ENCODE results near the gene CPA2.
"Not testable (repeated sequence)": the region's sequence is repeated elsewhere in the genome, so short reads cannot be mapped to it uniquely, and the experiment has no call there.

The CPA2 gene

GRCh38 chr7:130266258-130266960, at the start of gene CPA2:
Gene CPA2, plus strand, starts transcription at chr7:130266863. Its CDS starts 19 bp downstream, at chr7:130266882.
- DNase-seq = no peak

GRCh38 chr7:130218806-130219620, 47.6 kb upstream of the CPA2 start:
- DNase-seq = no peak

GRCh38 chr7:130219871-130220270, 46.8 kb upstream of the CPA2 start:
- no peak for DNase-seq

- DNase-seq = no peak
Measured at GRCh38 chr7:130221746-130222145, 44.9 kb upstream of the CPA2 start.

GRCh38 chr7:130223646-130224045, 43.0 kb upstream of the CPA2 start:
- DNase-seq = no peak

- no peak for DNase-seq
Measured at GRCh38 chr7:130224210-130224609, 42.5 kb upstream of the CPA2 start.

- DNase-seq = not testable (repeated sequence)
Measured at GRCh38 chr7:130224923-130225322, 41.7 kb upstream of the CPA2 start.

GRCh38 chr7:130226333-130226732, 40.3 kb upstream of the CPA2 start:
- DNase-seq = no peak

GRCh38 chr7:130227883-130228575, 38.6 kb upstream of the CPA2 start:
- no peak for DNase-seq

- DNase-seq = no peak
Measured at GRCh38 chr7:130228840-130229502, 37.7 kb upstream of the CPA2 start.

GRCh38 chr7:130229981-130230380, 36.7 kb upstream of the CPA2 start:
- DNase-seq = not testable (repeated sequence)

- DNase-seq = no peak
Measured at GRCh38 chr7:130231792-130232191, 34.9 kb upstream of the CPA2 start.

GRCh38 chr7:130232209-130232608, 34.5 kb upstream of the CPA2 start:
- DNase-seq = no peak

- no peak for DNase-seq
Measured at GRCh38 chr7:130234078-130234477, 32.6 kb upstream of the CPA2 start.

GRCh38 chr7:130236361-130236760, 30.3 kb upstream of the CPA2 start:
- not testable (repeated sequence) for DNase-seq

- no peak for DNase-seq
Measured at GRCh38 chr7:130240240-130240639, 26.4 kb upstream of the CPA2 start.

GRCh38 chr7:130242198-130243014, 24.3 kb upstream of the CPA2 start:
- peak; percentile 55 for DNase-seq

- not testable (repeated sequence) for DNase-seq
Measured at GRCh38 chr7:130243486-130243885, 23.2 kb upstream of the CPA2 start.

GRCh38 chr7:130246491-130246890, 20.2 kb upstream of the CPA2 start:
- not testable (repeated sequence) for DNase-seq

GRCh38 chr7:130248842-130249241, 17.8 kb upstream of the CPA2 start:
- not testable (repeated sequence) for DNase-seq

GRCh38 chr7:130249626-130250025, 17.0 kb upstream of the CPA2 start:
- DNase-seq = not testable (repeated sequence)

GRCh38 chr7:130254555-130254954, 12.1 kb upstream of the CPA2 start:
- no peak for DNase-seq
